Femur (tissue), 1 donor: ENCODE data around the gene RENBP.

ENCODE experiments used
- DNase-seq: peaks from one replicate; pipeline ENCODE4 v3.0.0-alpha.2; 2017

The RENBP gene

DNA sequence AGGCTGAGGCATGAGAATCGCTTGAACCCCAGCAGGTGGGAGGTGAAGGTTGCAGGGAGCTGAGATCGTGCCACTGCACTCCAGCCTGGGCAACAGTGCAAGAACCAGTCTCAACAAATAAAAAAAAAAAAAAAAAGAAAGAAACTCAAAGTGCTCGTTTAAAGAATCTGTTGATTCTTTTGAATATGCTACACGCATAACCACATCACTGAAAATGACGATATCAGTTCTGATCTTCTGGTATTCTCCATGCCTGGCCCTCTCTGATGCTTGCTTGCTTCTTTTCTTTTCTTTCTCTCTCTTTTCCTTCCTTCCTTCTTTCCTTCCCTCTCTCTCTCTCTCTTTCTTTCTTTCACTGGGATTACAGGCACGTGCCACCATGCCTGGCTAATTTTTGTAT lies 32.6 kb downstream of the RENBP start:
- DNase-seq, result no peak

DNA sequence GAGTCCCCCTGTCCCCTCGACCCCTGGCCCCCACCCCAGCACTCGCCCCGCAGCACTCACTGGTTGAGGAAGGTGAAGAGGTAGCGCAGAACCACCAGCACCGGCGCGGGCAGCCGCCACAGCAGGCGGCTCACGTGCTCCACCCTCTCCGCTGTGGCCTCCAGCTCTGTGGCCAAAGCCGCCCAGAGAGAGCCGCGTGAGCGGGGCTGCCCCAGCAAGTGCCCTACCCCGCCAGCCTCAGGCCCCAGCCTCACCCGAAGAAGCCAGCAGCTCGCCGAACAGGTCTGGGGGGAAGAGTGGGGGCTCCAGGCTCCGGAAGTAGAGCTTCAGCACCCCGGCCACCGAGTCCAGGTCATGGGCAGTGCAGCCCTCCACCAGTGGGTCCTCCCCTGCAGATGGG lies 34.0 kb downstream of the RENBP start:
- no peak for DNase-seq

DNA sequence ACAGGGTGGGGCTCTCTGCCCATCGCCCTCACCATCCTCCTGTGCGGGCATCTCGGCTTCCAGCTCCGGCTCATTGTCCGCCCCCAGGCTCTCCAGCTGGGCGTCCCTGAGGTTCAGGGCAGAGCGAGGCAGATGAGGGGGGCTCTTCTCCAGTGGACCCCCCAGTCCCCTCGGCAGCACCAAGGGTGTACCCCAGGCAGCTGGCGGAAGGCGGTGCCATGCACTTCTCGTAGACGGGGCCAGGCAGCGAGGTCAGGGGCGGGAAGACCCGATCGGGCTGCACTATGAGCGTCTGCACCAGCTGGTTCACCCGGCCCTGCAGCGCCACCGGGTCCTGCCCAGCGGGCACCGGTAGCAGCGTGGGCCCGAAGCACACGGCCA lies 34.5 kb downstream of the RENBP start:
- no peak for DNase-seq

DNA sequence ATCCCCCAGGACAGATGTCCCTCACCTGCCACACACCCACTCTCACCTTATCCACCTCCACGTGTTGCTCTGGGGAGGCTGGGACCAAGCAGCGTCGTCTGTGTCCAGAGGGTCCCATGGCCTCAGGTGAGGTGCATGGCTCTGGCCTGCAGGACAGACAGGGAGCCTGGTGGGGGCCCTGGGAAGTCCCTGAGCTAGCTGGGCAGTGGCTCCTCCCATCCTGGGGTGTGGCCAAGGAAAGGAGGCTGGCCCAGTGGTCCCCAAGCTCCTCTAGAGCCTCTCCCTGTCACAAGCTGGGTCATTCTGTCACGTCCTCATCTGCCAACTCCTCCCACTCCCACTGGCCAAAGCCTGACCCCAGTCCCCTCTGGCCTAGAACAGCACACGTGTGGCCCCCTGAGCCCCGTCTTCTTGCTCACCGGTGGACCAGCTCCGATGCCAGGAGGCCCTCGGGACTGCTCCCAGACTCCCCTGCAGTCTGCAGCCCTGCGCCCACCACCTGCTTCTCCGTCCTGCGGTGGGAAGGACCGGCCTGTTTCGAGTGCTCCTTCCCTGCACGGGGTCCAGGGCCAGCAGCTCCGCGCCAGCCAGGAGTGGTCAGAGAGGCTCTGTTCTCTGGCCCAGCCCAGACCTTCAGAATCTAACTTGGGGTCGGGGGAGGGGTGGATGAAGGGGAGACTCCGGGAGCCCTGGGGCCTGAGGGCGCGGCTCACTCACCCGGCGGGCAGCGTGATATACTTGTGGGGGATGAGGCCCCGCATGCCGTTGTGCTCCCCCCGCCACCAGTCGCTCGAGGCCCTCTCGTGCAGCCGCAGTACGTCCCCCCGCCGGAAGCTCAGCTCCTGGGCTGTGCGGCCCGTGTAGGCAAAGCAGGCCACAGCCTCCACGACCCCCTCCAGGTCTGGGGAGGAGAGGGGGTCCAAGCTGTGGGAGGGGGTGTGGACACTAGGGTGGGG lies 35.1 kb downstream of the RENBP start:
- DNase-seq, result peak; percentile 17

DNA sequence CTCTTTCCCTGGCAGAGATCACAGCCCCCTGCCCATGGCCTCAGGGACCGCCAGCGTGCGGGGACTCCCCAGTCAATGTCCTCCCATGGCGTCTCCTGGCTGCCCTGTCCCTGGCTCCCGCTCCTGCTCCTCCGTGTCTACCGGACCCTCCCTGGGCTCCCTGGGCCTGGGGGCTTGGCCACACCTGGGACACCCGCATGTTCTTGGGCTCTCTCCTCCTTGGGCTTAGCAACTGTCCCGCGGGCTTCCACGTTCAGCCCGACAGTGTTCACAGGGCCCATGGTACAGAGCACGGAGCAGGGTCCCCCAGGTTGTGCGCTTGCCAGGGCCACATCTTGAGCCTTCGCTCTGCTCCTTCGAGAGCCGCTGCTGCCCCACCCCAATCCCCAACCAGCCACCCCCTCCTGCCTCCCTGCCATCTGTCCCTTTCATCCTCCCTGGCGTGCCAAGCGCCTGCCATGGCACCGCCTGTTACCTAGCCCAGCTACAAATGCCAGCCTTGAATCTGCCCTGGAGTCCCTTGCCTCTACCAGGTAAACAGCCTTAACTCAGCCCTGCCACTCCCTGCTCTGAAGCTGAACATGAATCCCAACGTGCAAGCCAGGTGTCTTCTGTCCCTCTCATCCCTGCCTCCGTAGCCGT lies 36.1 kb downstream of the RENBP start:
- DNase-seq, result no peak

DNA sequence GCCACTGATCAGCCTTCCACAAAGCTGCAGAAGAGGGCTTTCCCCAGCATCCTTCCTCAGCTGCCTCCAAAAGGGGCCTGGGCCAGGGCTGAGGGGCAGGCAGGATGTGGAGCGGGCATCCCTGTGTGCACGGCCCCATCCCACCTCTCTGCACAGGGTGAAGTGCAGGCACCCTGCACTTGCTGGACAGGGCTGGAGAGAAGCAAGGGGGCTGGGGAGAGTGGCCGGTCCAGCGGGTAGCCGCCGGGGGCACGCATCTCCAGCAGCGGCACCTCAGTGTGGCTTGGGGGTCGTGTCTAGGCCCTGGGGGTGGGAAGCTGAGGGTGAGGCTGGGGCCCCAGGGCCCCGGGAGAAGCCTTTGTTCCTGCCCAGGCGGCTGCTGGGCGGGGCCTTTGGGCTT lies 37.0 kb downstream of the RENBP start:
- DNase-seq, result no peak

DNA sequence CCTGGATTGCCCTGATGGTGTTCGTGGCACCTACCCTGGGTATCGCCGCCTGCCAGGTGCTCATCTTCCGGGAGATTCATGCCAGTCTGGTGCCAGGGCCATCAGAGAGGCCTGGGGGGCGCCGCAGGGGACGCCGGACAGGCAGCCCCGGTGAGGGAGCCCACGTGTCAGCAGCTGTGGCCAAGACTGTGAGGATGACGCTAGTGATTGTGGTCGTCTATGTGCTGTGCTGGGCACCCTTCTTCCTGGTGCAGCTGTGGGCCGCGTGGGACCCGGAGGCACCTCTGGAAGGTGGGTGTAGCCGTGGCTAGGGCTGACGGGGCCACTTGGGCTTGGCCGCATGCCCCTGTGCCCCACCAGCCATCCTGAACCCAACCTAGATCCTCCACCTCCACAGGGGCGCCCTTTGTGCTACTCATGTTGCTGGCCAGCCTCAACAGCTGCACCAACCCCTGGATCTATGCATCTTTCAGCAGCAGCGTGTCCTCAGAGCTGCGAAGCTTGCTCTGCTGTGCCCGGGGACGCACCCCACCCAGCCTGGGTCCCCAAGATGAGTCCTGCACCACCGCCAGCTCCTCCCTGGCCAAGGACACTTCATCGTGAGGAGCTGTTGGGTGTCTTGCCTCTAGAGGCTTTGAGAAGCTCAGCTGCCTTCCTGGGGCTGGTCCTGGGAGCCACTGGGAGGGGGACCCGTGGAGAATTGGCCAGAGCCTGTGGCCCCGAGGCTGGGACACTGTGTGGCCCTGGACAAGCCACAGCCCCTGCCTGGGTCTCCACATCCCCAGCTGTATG lies 38.1 kb downstream of the RENBP start:
- DNase-seq, result peak; percentile 14

DNA sequence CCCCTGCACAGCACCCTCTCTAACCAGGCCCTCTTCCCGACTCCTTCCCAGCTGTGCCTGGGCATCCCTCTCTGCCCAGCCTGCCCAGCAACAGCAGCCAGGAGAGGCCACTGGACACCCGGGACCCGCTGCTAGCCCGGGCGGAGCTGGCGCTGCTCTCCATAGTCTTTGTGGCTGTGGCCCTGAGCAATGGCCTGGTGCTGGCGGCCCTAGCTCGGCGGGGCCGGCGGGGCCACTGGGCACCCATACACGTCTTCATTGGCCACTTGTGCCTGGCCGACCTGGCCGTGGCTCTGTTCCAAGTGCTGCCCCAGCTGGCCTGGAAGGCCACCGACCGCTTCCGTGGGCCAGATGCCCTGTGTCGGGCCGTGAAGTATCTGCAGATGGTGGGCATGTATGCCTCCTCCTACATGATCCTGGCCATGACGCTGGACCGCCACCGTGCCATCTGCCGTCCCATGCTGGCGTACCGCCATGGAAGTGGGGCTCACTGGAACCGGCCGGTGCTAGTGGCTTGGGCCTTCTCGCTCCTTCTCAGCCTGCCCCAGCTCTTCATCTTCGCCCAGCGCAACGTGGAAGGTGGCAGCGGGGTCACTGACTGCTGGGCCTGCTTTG lies 38.9 kb downstream of the RENBP start:
- peak; percentile 18 for DNase-seq

DNA sequence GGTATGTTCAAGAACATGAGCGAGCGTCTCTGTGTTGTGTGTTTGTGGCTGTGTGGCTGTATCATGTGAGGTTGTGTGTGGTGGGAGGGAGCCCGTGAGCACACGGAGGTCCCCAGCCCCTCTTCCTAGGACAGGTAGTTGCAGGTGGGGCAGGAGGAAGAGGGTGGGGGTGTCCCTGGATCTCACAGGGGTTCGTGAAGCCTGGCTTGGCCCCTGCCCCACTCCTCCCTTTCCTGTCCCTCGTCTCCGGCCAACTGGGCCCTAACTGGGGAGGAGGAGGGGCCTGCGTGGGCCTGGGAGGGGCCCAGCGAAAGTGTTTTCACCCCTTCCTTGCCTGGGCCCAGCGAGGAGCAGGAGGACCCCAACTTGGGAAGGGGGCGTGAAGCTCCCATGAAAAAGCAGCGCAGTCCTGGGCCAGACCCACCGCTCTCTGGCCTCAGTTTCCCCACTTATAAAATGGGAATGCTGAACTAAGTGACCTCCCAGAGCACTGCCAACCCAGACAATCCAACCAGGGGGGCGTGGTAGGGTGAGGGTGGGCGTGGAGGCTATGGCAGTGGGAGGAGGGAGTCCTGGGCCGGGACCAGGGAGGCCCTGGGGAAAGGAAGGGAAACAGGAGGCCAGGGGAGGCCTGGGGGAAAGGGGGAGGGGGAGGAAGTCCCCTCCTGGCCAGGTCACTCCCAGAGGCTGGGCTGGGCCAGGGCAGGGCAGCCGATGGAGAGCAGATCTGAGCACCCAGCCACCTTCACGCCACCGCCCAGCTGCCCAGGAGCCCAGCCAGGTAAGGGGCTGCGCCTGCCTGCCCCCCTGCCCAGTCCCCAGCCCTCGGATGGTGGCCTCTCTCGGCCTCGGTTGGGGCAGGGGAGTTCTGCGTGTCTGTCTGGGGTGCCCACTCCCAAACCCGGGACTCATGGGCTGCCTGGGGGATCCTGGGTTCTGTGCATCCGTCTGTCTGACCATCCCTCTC lies 40.2 kb downstream of the RENBP start, which contains the start of gene AVPR2:
AVPR2 (plus strand) TSS at position 683 of the 967 bp plus-strand sequence. CDS start 473 bp downstream, outside the sequence.
- peak; percentile 20 for DNase-seq

DNA sequence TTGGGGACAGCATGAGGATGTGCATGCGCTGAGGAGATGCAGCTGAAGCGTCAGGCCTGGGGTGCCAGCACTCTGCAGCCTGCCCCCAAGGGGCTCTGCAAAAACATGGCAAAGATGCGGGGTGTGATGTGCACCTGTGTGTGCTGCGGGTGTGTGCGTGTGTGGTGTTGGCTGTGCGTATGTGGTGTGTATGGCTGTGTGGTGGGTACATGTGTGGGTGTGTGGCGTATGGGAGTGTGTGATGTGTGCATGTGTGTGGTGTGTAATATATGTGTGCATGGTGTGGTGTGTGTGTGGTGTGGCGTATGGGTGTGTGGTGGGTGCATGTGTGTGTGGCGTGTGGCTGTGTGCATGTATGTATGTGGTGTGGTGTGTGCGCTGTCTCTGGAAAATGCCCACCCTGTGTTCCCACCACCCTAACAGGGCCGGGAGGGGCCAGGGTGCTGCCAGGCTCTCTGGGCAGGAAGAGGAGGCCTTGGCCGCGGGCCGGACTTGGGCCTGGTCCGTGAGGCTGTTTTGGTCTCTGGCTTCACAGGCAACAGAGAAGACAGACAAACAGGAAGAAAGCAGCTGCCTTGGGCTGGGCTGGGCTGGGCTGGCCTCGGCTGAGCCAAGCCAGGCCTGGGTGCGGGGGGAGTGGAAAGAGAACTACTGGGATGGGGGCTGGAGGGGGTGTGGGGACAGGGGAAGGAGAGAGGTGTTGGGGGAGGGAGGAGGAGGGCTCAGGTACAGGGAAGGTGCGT lies 41.0 kb downstream of the RENBP start:
- peak; percentile 44 for DNase-seq

DNA sequence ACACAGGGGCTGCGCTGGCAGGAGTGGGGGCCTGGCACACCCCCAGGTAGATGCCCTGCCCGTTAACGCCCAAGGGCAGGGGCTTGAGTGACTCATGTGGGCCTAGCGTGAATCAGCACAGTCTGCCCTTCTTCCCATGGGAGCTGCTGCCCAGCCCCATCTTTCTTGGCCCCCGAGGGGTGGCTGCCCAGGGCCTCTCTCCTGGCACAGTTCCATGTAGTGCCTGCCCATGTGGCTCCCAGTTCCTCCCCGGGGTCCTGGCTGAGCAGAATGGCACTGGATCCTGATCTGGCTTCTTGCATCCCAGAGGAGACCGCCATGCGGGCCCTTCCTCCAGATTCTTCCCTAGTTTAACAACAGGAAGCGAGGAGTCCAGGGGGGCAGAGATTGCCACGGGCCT lies 42.1 kb downstream of the RENBP start:
- peak; percentile 17 for DNase-seq

DNA sequence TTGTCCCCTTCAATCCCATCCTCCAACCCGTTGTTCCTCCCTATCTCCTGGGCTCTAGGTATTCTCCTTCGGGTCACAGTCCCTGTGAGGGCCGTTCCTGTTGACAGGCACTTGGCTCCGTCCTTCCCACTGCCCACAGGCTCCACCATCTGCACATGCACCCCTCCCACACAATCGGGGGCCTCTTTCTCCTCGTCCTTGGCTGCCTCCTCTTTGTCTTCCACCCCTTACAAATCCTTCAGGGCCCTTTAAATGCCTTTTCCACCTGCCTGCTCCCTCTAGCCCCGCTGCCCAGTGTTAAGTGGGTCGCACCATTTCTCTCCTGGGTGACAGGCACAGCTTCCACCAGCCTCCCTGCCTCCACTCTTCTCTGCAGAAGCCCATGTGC lies 42.7 kb downstream of the RENBP start:
- DNase-seq, result no peak

DNA sequence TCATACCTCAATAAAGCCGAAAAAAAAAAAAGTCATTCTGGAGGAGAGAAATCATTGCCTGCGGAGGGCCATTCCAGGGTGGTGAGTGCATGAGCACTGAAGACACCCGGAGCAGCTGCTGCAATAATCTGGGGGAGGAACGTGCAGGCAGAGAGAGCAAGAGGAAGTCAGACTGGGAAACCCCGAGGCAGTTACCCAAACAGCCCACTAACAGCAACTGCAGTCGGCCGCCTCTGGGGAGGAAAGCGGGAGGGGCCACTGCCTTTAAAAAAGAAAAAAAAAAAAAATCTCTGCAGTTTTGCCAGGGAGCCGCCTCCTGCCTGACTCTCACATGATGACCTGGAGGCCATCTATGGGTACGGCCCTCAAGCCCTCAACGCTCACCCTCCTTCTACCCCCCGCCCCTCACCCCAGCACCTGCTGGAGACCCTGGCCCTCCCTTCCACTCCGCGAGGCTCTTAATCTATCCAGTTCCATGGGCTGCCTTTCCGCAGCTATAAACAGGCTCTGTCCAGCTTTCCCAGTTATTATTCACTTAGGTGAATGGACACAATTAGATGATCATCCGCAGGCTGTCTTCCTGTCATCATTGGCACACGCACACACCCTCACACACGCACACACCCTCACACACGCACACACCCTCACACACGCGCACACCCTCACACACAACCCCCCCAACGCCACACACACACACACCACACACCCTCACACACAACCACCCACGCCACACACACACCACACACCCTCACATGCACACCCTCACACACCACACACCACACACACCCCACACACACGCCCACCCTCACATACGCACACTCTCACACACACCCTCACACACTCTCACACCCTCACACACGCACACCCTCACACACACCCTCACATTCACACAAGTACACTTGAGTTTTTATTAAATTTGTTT lies 43.4 kb downstream of the RENBP start:
- DNase-seq, result peak; percentile 74

DNA sequence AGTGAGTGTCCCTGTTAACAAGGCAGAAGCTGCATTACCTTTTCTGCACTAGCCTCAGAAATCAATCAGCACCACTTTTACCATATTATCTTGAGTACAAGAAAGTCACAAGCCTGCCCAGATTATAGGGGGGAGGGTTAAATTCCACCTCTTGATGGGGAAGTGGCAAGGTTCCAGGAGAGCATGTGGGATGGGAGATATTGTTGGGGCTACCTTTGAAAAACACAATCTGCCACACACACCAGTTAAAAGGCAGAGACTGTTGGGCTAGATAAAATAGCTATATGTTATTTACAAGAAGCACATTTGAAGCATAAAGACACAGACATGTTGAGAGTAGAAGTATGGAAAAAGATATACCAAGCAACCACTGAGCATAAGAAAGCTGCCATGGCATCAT lies 46.5 kb downstream of the RENBP start:
- no peak for DNase-seq

DNA sequence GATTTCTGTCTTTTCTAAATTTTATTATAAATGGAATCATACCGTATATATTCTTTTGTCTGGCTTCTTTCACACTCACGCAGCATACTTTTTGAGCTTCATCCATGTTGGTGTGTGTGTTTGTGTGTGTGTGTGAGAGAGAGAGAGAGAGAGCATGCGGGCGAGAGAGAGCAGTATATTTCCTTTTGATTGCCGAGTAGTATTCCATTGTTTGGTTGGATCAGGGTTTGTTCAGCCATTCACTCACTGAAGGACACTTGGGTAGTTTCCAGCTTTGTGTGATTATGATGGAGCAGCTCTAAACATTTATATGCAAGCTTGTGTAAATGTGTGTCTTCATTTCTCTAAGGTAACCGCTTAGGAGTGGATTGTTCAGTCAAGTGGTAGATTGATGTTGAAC lies 55.3 kb downstream of the RENBP start:
- DNase-seq, result no peak

DNA sequence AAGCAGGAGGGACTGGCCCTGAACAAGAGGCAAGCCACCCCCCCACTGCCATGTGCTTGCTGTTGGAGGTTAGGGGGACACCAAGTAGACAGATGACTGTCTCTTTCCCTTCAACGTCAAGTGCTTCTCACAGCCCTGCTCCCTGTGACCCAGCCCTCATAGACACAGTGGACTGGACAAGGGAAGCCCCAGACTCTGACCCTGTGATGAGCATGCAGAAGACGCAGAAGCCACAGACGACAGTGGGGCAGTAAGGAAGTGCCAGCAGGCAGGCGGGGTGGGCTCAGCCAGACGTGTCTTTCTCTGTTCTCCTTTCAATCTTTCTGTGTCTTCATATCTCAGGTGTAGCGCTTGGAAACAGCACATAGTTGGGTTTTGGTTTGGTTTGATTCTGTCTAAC lies 56.1 kb downstream of the RENBP start:
- DNase-seq, result no peak

DNA sequence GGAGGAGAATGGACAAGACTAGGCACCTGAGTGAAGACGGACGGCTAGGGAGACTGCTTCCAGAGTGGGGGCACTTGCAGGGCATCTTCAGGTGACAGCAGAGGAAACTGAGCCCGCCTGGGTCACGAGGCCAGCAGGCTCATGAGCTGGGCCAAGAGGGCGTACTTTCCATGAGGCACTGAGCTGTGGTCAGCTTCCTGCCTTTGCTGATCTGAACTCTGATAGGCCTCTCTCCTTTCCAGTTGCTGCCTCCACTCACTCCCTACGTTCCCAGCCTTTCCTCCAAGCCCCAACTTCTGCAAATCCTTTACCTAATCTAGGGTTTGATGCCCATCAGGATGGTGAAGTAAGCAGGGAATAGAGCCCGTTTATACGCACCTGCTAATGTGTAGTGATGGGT lies 57.1 kb downstream of the RENBP start:
- DNase-seq, result no peak

DNA sequence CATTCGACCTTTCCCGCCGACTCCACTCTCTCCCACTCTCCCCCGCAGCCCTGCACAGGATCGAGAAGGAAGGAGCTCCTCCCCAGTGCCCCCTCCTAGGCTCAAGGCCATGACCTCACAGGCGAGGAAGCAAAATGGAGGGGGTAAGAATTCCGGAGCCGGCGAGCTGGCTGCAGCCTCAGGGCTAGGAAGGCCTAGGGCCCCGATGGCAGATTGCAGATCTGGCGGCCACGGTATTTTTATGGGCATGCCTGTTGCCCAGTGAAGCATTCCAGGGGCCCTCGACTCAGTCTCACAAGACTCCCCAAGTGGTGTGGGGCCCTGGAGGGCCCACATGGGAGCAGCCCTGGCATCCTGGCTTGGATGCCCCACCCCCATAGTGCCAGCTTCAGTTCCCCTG lies 57.5 kb downstream of the RENBP start:
- no peak for DNase-seq

DNA sequence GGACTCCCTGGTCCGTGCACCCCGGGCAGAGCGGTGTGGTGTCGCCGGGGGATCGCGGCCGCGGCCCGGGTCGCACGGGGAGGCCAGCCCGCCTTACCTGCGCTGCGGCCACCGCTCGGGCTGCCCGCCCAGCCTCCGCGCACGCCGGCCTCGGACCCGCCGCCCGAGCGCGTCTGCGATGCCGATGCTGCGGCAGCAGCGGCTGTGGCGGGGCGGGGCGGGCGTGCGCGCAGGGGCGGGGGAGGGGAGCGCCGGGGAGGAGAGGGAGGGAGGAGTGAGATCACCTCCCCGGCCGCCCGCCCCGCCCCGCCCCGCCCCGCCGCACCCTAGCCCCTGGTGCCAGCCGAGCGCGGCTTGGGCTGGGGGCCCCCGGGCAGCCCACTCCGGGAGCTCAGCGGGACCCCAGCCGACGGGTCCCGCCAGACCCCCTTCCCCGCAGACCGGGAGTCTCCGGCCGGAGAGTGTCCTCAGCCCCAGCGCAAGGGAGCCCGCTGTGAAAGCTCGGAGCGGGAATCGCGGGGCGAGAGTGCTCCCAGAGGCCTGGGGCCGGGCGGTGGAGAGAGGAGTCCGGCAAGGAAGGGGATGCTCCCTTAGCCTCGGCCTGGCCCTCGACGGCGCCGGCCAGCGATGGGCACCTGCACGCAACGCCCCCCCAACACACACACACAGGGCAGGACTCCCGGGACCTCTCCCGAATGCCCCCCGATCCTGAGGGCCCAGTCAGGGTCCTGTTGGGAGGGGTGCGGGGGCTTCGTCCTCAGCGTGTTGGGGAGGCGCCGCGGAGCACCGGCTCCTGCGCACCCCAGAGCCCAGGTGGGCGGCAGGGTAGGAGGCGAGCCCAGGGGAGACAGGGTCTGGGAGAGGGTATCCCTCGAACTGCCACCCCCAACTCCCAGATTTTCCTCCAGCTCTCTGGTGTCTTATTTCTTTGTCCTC lies 58.2 kb downstream of the RENBP start, which contains the start of gene L1CAM:
L1CAM (minus strand) TSS at position 206 of the 936 bp plus-strand sequence. CDS start 10,337 bp downstream, outside the sequence.
- DNase-seq, result no peak
